ENCODE measurements around the gene ZMYM3.

DNA sequence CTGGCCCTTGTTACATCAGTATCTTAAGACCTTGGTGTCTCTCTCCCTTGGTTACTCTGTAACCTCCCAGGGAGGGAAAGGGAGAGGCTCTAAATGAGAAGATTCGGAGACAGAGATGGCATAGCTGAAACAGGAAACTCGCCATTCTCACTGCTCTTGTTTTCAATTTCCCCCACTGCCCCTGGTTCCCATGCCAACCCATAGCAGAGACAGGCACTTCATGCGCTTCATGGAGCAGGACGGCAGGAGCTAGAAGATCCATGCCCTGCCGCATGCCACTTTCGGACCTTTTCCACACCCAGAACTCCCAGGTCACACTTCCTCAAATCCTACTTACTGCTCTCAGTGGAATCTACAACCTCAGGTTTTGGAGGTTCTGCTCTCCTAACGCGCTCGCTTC is 3.1 kb downstream of the ZMYM3 start:
- TF ChIP-seq, protein P1, sequence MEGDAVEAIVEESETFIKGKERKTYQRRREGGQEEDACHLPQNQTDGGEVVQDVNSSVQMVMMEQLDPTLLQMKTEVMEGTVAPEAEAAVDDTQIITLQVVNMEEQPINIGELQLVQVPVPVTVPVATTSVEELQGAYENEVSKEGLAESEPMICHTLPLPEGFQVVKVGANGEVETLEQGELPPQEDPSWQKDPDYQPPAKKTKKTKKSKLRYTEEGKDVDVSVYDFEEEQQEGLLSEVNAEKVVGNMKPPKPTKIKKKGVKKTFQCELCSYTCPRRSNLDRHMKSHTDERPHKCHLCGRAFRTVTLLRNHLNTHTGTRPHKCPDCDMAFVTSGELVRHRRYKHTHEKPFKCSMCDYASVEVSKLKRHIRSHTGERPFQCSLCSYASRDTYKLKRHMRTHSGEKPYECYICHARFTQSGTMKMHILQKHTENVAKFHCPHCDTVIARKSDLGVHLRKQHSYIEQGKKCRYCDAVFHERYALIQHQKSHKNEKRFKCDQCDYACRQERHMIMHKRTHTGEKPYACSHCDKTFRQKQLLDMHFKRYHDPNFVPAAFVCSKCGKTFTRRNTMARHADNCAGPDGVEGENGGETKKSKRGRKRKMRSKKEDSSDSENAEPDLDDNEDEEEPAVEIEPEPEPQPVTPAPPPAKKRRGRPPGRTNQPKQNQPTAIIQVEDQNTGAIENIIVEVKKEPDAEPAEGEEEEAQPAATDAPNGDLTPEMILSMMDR (IDR thresholded peaks at IDR 0.05): no peak
- TF ChIP-seq EZH2phosphoT487 (IDR thresholded peaks at IDR 0.05) (no peak), EZH2 (IDR thresholded peaks at IDR 0.05) (no peak)

All from neural progenitor cell (in vitro differentiated cells).